HG03558 (cell line): ENCODE measurements around the gene VWF.
A peak's percentile ranks its signal among the peaks of the same experiment; 100 is the strongest.
"Not testable (repeated sequence)": the region's sequence is repeated elsewhere in the genome, so short reads cannot be mapped to it uniquely, and the experiment has no call there.

ENCODE experiments used
- ATAC-seq: cut with Tn5 transposase; IDR thresholded peaks from one replicate; pipeline ENCODE4 v1.9.1; 2021; ENCODE audit warnings: moderate number of reproducible peaks; ENCODE audit not compliant: unreplicated experiment; ENCODE audit errors: extremely low read depth

The VWF gene

DNA sequence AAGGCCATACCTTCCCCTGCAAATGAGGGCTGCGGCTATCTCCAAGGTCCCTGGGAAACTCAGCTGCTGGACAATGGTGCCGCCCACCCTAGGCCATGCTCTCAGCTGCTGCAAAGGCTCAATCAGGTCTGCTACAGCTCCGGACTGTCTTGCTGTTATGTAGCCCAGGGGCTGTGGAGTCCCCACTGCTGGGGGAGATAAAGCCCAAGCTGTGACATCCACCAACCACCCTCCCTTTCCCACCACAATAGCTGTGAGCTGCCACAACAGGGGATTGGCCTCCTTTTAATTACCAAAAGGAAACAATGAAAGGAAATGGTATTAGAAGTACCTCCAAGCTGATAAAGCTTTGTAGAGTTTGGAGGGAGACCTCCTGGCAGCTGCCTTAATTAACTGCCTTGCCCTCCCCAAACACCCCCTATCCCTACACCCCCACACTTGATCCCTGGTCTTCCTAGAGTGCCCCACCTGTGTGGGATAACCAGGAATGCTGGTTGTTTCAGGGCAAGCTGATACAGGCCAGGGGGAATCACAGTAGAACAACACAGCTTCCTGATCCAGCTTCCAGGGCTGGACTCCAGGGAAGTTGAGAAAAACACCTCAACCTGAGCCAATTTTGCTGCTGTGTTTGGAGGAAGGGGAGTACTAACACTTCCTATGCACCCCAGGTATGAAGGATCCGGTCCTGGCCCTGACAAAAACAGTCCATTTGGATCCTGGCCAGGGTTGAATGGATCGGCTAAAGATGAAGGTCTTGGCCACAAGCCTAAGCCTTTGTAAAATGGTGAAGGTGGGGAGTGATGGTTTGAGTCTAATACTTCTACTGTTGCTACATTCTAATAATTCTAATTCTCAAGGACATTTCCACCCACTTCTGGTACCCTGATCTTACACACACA, at the start of gene VWF:
VWF (minus strand) TSS at position 260 of the 899 bp plus-strand sequence. CDS start 1,474 bp downstream, outside the sequence.
- no peak for ATAC-seq

DNA sequence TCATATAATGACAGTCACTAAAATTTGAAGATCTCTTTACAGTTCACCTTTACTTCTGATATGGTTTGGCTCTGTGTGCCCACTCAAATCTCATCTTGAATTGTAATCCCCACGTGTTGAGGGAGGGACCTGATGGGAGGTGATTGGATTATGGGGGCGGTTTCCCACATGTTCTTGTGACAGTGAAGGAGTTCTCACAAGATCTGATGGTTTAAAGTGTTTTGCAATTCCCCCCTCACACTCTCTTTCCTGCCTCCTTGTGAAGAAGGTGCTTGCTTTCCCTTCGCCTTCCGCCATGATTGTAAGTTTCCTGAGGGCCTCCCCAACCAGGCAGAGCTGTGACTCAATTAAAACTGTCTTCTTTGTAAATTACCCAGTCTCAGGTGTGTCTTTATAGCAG, 48.4 kb upstream of the VWF start:
- no peak for ATAC-seq

DNA sequence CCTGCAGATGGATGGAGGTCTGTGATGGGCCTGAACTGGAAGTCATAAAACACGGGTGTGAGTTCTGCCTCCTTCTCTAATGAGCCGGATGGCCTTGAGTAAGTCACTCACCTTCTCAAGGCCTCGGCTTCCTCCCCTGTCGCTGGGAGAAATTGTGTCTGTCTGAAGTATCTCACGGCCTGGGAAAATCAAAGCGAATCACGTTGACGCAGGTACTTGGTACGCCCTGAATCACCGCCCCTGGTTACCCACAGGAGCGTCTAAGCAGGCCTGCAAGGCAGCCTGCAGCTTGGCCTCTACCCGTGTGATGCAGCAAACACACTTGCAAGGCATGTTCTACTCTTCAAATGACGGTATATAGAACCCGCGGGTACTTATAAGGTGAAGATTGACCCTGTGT, 47.6 kb upstream of the VWF start:
- ATAC-seq = no peak

DNA sequence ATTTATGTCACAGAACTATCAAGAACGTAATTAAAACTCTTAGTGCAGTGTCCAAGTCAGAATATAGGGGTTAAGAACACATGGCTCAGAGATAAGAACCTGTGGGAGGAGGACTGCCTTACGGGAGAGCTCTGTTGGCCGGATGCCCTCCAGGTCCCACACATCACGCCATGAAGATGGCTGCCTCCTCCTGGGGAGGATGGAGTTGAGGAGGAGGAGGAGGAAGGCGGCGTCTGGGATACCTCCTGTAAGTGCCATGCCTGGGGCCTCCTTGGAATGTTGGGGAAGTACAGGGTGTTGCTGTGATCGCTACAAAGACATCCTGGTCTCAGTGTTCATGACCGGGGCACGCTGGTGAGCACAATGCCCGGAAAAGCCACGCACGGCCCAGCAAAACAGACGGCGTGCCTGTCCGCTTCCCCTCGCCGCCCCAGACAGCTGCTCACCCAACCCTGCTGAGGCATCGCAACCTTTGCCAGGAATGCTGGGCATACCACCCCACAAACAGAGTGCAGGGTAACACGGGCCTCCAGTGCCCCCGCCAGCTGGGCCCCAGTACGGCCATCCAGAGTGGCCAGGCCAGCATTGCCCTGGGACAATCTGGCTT, 47.0 kb upstream of the VWF start:
- no peak for ATAC-seq

DNA sequence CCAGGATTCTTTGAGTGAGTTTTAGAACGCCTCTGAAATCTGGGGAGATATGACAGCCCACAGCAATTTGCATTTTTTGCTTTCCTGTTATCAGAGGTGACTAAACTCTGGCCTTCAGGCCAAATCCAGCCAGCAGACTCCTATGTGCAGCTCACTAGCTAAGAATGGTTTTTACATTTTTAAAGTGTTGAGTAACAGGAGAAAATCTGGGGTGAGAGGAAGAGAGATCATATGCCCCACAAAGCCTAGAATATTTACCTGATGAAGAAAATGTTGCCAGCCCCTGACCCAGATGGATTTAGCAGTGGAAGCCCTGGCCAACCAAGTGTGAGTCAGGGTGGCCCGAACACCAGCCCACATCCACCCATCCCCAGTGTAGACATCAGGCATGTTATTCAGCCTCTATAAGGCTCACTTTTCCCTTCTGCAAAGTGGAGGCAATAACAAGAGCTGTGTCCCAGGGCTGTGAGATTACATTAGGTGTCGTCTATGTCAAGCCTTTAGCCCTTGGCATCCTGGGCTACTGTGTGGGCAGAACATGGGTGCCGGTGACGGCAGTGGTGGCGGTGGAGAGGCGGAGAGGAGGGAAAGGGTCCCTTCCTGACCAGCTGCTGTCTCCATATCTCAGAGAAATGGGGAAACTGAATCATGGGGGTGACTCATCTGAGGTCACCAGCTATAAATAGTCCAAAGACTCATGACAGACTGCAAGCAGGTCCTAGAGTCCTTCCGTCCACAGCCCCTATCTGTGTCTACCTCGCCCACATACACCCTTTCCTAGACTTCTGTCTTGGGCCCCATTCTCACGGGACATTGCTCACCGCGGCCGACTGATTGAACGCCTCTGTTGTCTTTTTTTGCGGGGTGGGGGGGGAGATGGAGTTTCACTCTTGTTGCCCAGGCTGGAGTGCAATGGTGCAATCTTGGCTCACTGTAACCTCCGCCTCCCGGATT, 43.1 kb upstream of the VWF start:
- ATAC-seq = peak; percentile 59

DNA sequence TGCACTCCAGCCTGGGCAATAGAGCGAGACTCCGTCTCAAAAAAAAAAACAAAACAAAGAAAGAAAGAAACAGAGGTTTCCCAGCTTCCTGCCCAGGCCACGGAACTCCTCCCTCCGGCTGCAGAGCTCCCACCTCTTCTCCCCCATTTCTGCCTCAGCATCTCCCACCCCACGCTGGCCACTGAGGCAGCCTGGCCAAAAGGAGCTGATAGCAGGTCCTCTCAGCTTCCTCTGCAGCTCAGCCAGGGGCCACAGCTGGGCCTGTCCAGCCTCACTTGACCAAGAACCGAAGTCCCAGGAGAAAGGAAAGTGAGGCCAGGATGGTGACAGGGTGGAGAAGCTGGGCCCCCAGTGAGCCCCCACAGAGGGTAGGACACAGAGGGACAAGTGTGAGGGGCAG, 42.3 kb upstream of the VWF start:
- no peak for ATAC-seq

DNA sequence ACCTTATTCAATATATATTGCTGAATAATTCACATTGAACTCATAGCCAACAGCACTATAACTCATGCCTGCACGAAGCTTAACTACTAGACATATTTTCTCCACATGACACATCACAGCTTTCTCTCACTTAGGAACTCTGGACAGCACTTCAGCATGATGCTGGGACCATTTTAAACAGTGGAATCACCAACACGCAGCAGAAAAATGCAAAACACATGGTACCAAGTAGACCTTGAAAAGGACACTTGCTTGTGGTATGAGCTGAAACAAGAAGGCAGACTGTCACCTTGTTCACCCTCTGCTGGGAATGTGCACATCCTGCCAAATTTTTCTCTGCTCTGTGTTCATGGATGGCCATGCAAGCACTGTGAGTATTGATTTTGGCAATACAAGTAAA, 40.9 kb upstream of the VWF start:
- ATAC-seq = no peak

DNA sequence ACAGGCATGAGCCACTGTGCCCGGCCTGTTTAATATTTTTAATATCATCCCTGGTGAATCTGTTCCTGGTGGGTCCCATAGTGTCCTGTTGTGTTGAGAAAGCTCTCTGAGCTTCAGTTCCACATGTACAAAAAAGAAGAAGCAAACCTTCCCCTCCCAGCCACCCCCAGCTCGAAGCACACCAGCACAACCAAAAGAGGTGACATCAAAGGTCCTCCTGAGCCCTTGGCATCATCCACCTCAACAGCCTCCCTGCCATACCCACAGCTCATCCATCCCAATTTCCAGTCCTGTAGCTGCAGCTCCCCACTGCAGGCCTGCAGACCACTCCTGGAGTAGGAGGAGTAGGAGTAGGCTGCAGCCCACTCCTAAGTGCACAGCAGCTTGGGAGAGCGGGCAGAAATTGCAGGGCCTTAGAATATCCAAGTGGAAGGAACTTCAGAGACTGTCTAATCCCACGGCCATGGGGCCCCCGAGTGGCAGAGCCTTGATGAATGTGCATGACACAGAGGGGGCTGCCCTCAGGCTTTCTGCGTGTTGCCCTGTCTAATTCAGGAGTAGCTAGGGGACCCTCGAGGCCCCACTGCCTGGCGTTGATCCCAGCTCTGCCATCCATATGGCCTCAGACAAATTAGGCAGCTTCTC, 39.1 kb upstream of the VWF start:
- no peak for ATAC-seq

DNA sequence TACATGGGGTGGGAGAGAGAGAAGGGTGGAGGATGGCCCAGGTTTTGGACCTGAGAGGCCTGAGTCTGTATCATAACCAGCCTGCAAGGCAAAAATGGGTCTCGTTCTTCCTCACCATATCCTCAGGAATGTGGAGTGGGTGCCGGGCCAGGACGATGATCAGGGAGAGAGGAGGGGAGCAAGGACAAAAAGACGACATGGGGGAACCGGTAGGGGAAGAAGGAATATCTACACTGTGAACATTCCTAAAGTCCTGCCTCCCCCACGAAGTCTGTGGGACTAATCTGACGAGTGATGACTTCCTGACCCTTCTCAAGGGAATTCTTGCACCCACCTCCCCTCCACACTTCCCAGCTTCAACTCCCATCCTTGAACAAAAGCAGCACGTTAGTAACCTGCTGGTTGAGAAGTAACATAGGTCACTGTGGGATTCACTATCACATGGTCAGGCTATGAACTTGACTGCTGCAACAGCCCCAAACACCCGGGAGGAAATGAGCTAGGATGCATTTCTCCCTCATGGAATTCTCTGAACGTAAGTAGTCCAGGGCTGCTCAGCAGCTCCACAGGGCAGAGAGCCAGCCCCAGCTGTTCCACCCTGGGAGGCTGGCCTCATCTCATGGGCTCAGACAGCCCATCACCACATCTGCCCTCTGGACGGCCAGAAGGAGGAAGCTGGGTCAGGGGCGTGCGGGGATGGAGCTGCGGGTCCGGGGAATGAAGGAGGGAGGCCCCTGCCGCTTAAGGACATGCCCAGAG, 36.8 kb upstream of the VWF start:
- ATAC-seq = no peak

DNA sequence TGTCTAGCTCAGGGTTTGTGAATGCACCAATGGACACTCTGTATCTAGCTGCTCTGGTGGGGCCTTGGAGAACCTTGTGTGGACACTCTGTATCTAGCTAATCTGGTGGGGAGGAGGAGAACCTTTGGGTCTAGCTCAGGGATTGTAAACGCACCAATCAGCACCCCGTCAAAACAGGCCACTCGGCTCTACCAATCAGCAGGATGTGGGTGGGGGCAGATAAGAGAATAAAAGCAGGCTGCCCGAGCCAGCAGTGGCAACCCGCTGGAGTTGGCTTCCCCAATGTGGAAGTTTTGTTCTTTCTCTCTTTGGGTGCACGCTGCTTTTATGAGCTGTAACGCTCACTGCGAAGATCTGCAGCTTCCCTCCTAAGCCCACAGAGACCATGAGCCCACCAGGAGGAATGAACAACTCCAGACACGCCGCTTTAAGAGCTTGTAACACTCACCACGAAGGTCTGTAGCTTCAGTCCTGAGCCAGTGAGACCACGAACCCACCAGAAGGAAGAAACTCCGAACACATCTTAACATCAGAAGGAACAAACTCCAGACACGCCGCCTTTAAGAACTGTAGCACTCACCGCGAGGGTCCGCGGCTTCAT, 35.7 kb upstream of the VWF start:
- not testable (repeated sequence) for ATAC-seq

DNA sequence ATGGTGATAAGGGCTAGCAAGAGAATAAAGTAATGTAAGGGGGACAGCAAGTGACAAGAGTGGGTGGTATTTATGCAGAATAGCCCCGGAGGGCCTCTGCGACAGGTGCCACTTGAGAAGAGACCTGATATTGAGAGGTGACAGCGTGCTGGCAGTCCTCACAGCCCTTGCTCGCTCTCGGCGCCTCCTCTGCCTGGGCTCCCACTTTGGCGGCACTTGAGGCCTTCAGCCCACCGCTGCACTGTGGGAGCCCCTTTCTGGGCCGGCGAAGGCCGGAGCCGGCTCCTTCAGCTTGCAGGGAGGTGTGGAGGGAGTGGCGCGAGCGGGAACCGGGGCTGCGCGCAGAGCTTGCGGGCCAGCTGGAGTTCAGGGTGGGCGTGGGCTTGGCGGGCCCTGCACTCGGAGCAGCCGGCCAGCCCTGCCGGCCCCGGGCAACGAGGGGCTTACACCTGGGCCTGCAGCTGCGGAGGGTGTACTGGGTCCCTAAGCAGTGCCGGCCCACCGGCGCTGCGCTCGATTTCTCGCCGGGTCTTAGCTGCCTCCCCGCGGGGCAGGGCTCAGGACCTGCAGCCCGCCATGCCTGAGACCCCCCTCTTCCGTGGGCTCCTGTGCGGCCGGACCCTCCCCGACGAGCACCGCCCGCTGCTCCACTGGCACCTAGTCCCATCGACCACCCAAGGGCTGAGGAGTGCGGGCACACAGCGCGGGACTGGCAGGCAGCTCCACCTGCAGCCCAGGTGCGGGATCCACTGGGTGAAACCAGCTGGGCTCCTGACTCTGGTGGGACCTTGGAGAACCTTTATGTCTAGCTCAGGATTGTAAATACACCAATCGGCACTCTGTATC, 34.9 kb upstream of the VWF start:
- ATAC-seq = not testable (repeated sequence)

DNA sequence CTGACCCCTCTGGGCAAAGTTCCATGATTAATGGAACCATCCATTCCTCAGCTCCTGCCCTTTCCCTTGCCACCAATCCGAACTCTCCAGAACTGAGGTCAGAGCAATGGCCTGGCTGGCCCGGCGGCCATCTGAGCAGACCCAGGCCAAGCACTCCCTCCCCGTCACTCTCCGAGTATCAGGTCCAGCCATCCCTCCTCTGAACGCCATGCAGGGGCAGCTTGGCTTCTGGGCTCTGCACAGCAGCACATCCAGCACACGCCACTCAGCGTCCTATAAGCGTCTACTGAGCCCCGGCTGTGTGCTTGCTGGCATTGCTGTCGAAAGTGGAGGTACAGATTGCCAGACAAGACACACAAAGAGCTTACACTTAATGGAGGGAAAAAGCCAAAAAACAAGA, 34.3 kb upstream of the VWF start:
- no peak for ATAC-seq

DNA sequence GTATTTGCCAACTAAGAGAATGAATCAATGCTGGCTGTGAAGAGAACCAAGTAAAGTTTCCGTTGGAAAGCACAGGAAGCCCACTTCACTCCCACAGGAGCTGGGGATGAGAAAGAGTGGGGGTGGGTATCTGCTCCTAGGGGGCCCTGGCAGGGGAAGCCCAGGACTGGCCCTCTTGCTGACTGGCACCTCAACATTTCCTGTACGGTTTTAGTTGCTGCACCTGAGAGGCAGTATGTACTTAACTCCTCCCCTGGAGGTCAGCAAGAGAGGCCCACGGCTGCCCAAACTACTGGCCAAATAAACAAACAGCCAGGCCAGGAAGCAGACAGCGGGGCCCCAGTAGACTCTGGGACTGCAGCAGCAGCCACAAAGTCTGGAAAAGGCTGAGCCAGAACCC, 33.8 kb upstream of the VWF start:
- ATAC-seq = no peak

DNA sequence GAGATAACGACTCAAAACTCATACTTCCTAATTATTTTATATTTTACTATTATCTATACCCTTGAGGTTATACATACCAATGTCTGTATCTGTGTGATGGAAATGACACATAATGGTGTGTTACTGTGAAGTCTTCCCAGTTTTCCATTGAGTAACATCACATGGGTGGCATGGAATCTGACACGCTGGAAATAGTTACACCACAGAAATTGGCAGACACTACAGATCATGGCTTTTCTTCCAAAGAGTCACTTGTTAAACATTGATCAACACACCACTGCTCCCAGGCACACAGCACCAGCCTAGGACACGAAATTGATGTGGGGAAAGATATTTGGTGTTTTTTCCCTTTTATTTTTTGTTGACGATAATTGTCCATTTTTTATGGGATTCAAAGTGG, 33.0 kb upstream of the VWF start:
- ATAC-seq = no peak

DNA sequence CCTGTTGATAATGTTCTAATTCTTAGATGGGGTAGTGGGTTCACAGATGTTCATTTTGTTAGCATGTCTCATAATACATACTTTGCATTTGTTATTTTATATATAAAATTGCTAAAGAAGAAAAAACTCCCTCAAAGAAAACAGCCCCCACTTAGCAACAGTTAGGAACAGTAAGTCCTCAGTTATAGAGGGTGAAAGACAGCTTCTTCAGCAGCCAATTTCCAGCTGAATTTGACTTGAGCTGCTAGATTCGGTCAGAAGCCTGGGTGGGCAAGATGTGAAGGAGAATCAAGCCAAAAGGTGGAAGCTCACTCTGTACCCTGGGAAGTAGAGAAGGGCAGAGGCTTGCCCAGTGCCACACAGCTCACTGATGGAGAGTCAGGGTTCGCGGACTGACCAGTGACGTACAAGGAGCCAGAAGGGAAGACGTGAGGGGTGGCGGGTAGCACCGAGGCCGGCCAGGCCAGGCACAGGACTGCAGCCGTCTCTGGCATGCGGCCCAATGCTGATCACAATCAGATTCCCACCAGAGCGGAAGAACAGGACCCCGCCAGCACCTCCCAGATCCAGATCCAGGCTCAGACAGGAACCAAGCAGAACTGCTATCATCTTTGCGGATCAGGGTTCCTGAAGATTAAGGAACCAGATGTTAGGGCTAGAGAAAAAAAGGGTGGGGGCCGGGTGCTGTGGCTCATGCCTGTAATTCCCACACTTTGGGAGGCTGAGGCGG, 30.4 kb upstream of the VWF start:
- ATAC-seq = no peak

DNA sequence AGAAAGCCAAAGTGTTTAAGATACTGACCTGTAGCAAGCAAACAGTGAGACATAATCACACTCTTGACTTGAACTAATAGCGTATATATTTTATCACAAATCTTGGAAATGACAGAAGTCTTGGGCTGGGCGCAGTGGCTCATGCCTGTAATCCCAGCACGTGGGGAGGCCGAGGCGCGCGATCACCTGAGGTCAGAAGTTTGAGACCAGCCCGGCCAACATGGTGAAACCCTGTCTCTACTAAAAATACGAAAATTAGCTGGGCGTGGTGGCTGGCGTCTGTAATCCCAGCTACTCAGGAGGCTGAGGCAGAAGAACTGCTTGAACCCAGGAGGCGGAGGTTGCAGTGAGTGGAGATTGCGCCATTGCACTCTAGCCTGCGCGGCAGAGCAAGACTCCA, 24.3 kb upstream of the VWF start:
- not testable (repeated sequence) for ATAC-seq

DNA sequence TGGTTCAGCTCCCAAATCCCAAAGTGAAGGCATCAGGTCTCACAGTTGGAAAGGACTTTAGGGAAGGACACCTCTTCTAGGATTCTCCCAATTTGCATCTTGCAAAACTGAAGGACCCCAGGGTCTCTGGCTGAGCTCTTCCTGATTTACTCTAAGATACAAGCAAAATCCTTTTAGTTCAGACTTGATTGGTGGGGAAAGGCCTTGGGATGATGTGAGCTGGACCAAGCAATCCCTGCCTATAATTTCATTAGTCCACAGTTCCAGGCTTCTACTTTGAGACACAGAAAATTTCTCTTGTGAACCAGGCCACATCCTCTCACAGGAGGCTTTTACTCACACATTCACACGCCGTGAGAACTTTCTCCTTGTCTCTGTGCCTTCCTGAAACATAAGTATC, 23.6 kb upstream of the VWF start:
- ATAC-seq = no peak

DNA sequence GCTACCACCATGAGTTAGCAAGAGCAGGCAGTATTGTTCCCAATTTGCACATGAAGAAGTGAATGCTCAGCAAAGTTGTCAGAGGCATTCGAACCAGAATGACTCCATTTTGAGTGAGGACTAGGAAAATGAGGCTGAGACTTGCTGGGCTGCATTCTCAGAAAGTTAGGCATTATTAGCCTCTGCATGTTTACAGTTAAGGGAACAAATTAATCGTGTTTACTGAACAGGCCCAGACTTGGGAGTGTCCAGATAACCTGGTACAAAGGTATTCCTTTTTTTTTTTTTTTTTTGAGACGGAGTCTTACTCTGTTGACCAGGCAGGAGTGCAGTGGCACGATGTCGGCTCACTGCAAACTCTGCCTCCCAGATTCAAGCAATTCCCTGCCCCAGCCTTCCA, 22.5 kb upstream of the VWF start:
- no peak for ATAC-seq
